Osteoblast (primary cell): ENCODE results near the gene RBL2. TPM values are rescaled to one million over a fixed set of nuclear protein-coding genes. Genes with fewer than 3 reads are reported as not detected.
"Not testable (repeated sequence)": the region's sequence is repeated elsewhere in the genome, so short reads cannot be mapped to it uniquely, and the experiment has no call there.

Source experiments
- DNase-seq: peaks from one replicate; pipeline ENCODE4 v3.0.0; 2011; ENCODE audit warnings: low spot score, mixed read lengths; ENCODE audit not compliant: insufficient read length; ENCODE audit errors: missing footprints
- H2AFZ ChIP-seq: 2 replicates; pipeline ENCODE4 v1.6.0; 2011; ENCODE audit warnings: mild to moderate bottlenecking, low read length
- H3K27ac ChIP-seq: 2 replicates; pipeline ENCODE4 v1.5.1; 2011; ENCODE audit warnings: mild to moderate bottlenecking, low read depth, low read length, moderate library complexity
- H3K27me3 ChIP-seq: 2 replicates; pipeline ENCODE4 v1.6.0; 2012; ENCODE audit warnings: mild to moderate bottlenecking, control low read depth, inconsistent platforms, low read length, moderate library complexity; ENCODE audit not compliant: insufficient read depth
- H3K36me3 ChIP-seq: 2 replicates; pipeline ENCODE4 v1.5.1; 2011; ENCODE audit warnings: mild to moderate bottlenecking, low read length, control low read depth, moderate library complexity; ENCODE audit not compliant: insufficient read depth
- H3K4me1 ChIP-seq: 2 replicates; pipeline ENCODE4 v1.5.1; 2011; ENCODE audit warnings: mild to moderate bottlenecking, low read length, control low read depth, moderate library complexity; ENCODE audit not compliant: insufficient read depth
- H3K4me2 ChIP-seq: 2 replicates; pipeline ENCODE4 v1.6.0; 2011; ENCODE audit warnings: mild to moderate bottlenecking, low read length; ENCODE audit not compliant: insufficient read depth
- H3K4me3 ChIP-seq: fragments of 200-600 bp; sonication (generic); 3 replicates; pipeline ENCODE4 v1.5.1; 2012; ENCODE audit warnings: mild to moderate bottlenecking, low read length, inconsistent platforms; ENCODE audit not compliant: insufficient read depth
- H3K79me2 ChIP-seq: 2 replicates; pipeline ENCODE4 v1.6.0; 2012; ENCODE audit warnings: mild to moderate bottlenecking, low read length, control low read depth, inconsistent platforms; ENCODE audit not compliant: insufficient read depth
- H3K9me3 ChIP-seq: 2 replicates; pipeline ENCODE4 v1.5.1; 2011; ENCODE audit warnings: low read depth, low read length, control low read depth
- H4K20me1 ChIP-seq: 2 replicates; pipeline ENCODE4 v1.6.0; 2012; ENCODE audit warnings: mild to moderate bottlenecking, low read length, control low read depth; ENCODE audit not compliant: insufficient read depth
- total RNA-seq: library from RNA; depleted of rRNA; stranded (reverse); fragments of >200 nt; gene quantifications from 2 replicates; pipeline ENCODE4 v1.2.3, GENCODE V29; 2012
- TF ChIP-seq, protein P1 (sequence below): IDR thresholded peaks from 2 replicates; pipeline ENCODE4 v1.5.1; 2011; ENCODE audit warnings: mild to moderate bottlenecking, low read depth, low read length, moderate library complexity; ENCODE audit errors: extremely low read depth

RBL2 gene
- total RNA-seq, 1 donor, result 56.1 TPM

DNA sequence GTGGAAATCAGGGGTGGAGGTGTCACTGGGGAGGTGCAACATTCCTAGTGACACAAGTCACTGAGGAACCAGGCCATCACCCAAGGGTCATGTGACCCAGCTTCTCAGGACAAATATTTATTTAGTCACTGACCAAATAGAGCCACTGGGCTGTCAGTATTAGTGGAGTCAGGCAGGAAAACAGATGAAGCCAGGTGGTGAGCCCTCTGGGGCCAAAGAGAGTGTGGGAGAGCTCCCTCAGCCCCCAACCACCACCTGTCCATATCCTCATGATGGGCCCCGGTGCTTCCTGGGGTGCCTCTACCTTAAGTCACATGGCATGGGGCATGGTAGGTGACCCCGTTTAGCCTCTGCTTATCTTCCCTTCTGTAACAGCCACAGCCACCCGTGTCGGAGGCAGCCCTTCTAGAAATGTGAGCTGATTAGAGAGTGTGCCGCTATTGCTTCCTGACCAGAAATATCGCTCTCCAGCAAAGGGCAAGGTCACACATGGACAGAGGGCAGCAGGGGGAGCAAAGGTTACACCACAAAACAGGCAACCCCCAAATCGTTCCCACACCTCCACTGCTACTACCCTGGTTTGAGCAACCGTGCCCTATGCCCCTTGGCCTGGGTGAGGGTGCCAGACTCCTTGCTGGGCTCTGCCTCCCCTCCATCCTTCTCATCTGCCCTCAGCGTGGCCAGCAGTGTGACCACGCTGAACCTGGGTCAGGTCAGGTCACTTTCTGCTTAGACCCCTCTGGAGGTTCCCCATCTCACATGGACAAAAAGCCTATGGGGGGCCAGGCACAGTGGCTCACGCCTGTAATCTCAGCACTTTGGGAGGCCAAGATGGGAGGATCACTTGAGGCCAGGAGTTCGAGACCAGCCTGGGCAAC lies 77.4 kb downstream of the RBL2 start:
- no peak overlapping the region for H2AFZ ChIP-seq
- TF ChIP-seq, protein P1, sequence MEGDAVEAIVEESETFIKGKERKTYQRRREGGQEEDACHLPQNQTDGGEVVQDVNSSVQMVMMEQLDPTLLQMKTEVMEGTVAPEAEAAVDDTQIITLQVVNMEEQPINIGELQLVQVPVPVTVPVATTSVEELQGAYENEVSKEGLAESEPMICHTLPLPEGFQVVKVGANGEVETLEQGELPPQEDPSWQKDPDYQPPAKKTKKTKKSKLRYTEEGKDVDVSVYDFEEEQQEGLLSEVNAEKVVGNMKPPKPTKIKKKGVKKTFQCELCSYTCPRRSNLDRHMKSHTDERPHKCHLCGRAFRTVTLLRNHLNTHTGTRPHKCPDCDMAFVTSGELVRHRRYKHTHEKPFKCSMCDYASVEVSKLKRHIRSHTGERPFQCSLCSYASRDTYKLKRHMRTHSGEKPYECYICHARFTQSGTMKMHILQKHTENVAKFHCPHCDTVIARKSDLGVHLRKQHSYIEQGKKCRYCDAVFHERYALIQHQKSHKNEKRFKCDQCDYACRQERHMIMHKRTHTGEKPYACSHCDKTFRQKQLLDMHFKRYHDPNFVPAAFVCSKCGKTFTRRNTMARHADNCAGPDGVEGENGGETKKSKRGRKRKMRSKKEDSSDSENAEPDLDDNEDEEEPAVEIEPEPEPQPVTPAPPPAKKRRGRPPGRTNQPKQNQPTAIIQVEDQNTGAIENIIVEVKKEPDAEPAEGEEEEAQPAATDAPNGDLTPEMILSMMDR, result no peak
- no peaks in the 10 kb centered on the region for H3K9me3 ChIP-seq
- H3K27me3 ChIP-seq, result no peaks in the 10 kb centered on the region
- no peak overlapping the region for H3K27ac ChIP-seq
- no peak overlapping the region for H3K4me3 ChIP-seq
- peaks cover 10% of the 10 kb centered on the region for H3K4me1 ChIP-seq
- no peaks in the 10 kb centered on the region for H3K79me2 ChIP-seq
- H4K20me1 ChIP-seq, result no peaks in the 10 kb centered on the region
- no peak for DNase-seq
- no peak overlapping the region for H3K4me2 ChIP-seq
- no peaks in the 10 kb centered on the region for H3K36me3 ChIP-seq

DNA sequence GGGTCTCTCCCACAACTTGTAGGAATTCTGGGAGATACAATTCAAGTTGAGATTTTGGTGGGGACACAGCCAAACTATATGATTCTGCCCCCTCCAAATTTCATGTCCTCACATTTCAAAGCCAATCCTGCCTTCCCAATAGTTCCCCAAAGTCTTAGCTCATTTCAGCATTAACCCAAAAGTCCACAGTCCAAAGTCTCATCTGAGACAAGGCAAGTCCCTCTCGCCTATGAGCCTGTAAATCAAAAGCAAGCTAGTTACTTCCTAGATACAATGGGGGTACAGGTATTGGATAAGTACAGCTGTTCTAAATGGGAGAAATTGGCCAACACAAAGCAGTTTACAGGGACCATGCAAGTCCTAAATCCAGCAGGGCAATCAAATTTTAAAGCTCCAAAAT lies 78.5 kb downstream of the RBL2 start:
- not testable (repeated sequence) for H3K9me3 ChIP-seq, H3K4me3 ChIP-seq, H3K27me3 ChIP-seq, H3K36me3 ChIP-seq, H3K27ac ChIP-seq, H4K20me1 ChIP-seq, H2AFZ ChIP-seq, DNase-seq, H3K79me2 ChIP-seq, H3K4me2 ChIP-seq, H3K4me1 ChIP-seq

DNA sequence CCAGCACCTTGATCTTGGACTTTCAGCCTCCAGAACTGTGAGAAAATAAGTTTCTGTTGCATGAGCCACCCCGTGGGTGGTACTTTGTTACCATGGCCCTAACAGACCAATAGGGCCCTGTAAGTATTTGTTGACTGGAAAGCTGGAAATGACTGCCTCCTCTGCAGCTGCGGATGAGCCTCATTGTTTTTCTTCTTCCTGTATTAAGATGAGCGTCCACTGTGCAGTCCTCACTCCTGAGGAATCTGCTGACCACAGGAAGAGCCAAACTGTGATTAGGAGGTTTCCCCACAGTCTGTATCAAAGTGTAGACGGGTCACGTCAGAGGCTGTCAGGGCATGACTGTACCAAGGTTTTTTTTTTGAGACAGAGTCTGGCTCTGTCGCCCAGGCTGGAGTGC lies 81.0 kb downstream of the RBL2 start:
- Histone ChIP-seq H3K4me3 (no peak overlapping the region), H3K79me2 (no peaks in the 10 kb centered on the region), H3K4me2 (no peak overlapping the region), H3K36me3 (no peaks in the 10 kb centered on the region), H3K27ac (peak overlapping the region; percentile 57), H4K20me1 (no peaks in the 10 kb centered on the region), H3K27me3 (no peaks in the 10 kb centered on the region), H3K4me1 (peaks cover 5% of the 10 kb centered on the region), H2AFZ (no peak overlapping the region), H3K9me3 (no peaks in the 10 kb centered on the region)
- DNase-seq, result peak; percentile 92
- TF ChIP-seq, protein P1, result no peak

DNA sequence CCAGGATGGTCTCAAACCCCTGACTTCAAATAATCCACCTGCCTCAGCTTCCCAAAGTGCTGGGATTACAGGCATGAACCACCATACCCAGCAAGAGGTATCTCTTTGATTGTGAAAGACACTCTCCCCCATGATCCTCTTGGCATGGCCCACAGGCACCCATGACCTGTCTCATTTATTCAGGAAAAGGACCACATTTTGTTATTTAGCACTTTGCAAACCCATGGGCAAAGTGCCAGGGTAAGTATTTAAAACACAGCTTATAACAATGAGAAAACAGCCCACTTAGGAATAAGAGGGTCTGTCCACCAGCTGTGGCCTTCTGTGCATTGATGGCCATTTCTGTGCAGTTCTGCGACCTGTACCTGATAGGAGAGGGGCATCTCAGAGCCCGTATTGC lies 81.5 kb downstream of the RBL2 start:
- Histone ChIP-seq H3K4me1 (peaks cover 3% of the 10 kb centered on the region), H3K36me3 (no peaks in the 10 kb centered on the region), H3K79me2 (no peaks in the 10 kb centered on the region), H3K4me3 (no peak overlapping the region), H4K20me1 (no peaks in the 10 kb centered on the region), H2AFZ (no peak overlapping the region), H3K4me2 (no peak overlapping the region), H3K9me3 (no peaks in the 10 kb centered on the region), H3K27me3 (no peaks in the 10 kb centered on the region), H3K27ac (peak overlapping the region; percentile 35)
- no peak for DNase-seq
- TF ChIP-seq, protein P1, result no peak
